GM20000 (cell line): ENCODE results near the gene ATL1.

ENCODE experiments used
- DNase-seq: peaks from one replicate; pipeline ENCODE4 v3.0.0; 2012; ENCODE audit warnings: low spot score
- CTCF ChIP-seq: IDR thresholded peaks from 2 replicates; pipeline ENCODE4 v1.5.1; 2012; ENCODE audit warnings: mild to moderate bottlenecking, control low read depth; ENCODE audit errors: extremely low read depth, missing control alignments

ATL1 gene

DNA sequence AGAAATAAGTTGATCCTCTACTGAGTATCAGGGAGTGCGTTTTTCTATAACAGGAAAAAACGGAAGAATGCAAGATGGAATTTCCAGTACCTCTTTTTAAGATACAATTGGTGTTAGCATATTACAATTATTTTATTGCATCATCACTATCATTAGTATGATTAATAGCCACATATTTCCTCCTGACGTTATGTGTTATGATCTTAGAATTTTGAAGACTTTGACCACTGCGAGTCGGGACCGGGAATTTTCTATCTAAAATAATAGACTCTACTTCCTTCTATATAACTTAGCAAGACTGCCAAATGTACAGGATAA, 108.8 kb downstream of the ATL1 start:
- DNase-seq, result no peak
- no peak for TF ChIP-seq CTCF

- DNase-seq, result no peak
Observed at GRCh38 chr14:50669441-50669986, 109.6 kb downstream of the ATL1 start.

GRCh38 chr14:50670196-50670865, 110.4 kb downstream of the ATL1 start:
- DNase-seq, result no peak

More at GRCh38 chr14:50669441-50669986, 109.6 kb downstream of the ATL1 start:
- no peak for TF ChIP-seq CTCF

DNA sequence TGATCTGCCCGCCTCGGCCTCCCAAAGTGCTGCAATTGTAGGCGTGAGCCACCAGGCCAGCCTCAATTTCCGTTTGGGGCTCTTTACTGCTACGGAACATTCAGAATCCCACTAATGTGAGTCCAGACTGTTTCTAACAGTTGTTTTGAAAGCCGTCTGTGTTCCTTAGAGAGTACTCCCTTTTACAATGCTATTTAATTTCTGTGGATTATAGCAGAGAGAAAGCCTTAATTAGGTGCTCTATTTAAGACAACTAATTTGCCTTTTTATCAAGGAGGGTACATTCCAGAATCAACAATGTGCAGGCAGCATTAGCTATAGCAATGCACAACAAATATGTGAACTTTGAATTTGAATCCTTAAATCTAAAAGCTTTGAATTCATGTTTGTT, 110.9 kb downstream of the ATL1 start:
- TF ChIP-seq CTCF, result no peak
- no peak for DNase-seq

More at GRCh38 chr14:50670196-50670865, 110.4 kb downstream of the ATL1 start:
- no peak for TF ChIP-seq CTCF

- TF ChIP-seq CTCF, result no peak
- DNase-seq, result no peak
Observed at GRCh38 chr14:50675597-50675996, 115.7 kb downstream of the ATL1 start.

GRCh38 chr14:50676814-50677516, 117.0 kb downstream of the ATL1 start:
- peak; percentile 21 for DNase-seq
- no peak for TF ChIP-seq CTCF

DNA sequence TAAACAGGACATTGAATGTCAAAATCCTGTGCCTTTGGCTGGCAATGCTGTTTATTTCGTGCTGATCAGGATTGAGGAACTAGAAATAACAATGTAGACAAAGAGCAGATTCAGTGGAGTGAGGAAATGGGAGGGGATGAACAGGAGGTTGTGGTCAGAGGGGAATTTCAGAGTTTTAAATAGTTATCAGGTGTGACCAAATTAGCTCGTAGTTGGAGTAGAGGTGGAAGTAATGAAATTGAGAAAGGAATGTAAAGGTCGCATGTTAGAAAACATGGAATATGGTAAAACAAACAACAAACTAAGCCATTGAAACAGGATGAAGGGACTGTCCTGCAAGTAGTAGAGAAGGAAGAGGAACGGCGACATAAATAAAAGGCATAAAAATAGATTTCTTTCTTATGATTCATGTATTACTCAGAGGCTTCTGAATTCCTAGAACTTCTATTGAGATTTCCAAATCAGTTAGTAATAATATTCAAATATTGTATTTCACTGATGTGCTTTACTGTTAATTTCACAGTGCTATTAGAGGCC, 117.7 kb downstream of the ATL1 start:
- TF ChIP-seq CTCF, result no peak
- peak; percentile 38 for DNase-seq
